Trophoblast cell (in vitro differentiated cells and primary cell): ENCODE data around the gene DLG2.

Source experiments
- DNase-seq, 2 donors: peaks; one replicate each; pipeline ENCODE4 v3.0.0-alpha.2; 2016
- H2AFZ ChIP-seq: 2 replicates; pipeline ENCODE4 v1.6.1; 2013; ENCODE audit warnings: low read length, moderate library complexity, mild to moderate bottlenecking; ENCODE audit not compliant: insufficient read depth, poor library complexity
- H2AK5ac ChIP-seq: 2 replicates; pipeline ENCODE4 v1.6.1; 2013; ENCODE audit warnings: mild to moderate bottlenecking, low read length
- H2BK120ac ChIP-seq: 2 replicates; pipeline ENCODE4 v1.6.1; 2013; ENCODE audit warnings: low read length, mild to moderate bottlenecking, moderate library complexity; ENCODE audit not compliant: insufficient read depth, poor library complexity
- H2BK12ac ChIP-seq: 2 replicates; pipeline ENCODE4 v1.6.1; 2013; ENCODE audit warnings: mild to moderate bottlenecking, low read length, moderate library complexity
- H2BK5ac ChIP-seq: 2 replicates; pipeline ENCODE4 v1.6.1; 2013; ENCODE audit warnings: low read length, low read depth, moderate library complexity, mild to moderate bottlenecking; ENCODE audit not compliant: poor library complexity
- H3K14ac ChIP-seq: 2 replicates; pipeline ENCODE4 v1.6.1; 2013; ENCODE audit warnings: mild to moderate bottlenecking, low read length
- H3K18ac ChIP-seq: 2 replicates; pipeline ENCODE4 v1.6.1; 2013; ENCODE audit warnings: mild to moderate bottlenecking, low read length
- H3K23ac ChIP-seq: 2 replicates; pipeline ENCODE4 v1.6.1; 2013; ENCODE audit warnings: low read length
- H3K27ac ChIP-seq: 2 replicates; pipeline ENCODE4 v1.5.1; 2013; ENCODE audit warnings: low read depth, mild to moderate bottlenecking, inconsistent platforms, low read length, moderate library complexity
- H3K27me3 ChIP-seq: 2 replicates; pipeline ENCODE4 v1.6.1; 2013; ENCODE audit warnings: inconsistent platforms, mild to moderate bottlenecking, low read length, moderate library complexity; ENCODE audit not compliant: insufficient read depth
- H3K36me3 ChIP-seq, 2 experiments: 1 replicate in 1 of 2; 2 replicates in 1 of 2; pipeline ENCODE4 v1.6.1; 2013; ENCODE audit warnings: low read length in 2 of 2, mild to moderate bottlenecking in 2 of 2, moderate library complexity in 1 of 2; ENCODE audit not compliant: insufficient read depth in 2 of 2, control insufficient read depth in 1 of 2
- H3K4ac ChIP-seq: 2 replicates; pipeline ENCODE4 v1.6.1; 2013; ENCODE audit warnings: low read depth, mild to moderate bottlenecking, low read length, moderate library complexity
- H3K4me1 ChIP-seq, 2 experiments: 1 replicate in 1 of 2; 2 replicates in 1 of 2; pipeline ENCODE4 v1.6.1; 2013; ENCODE audit warnings: low read length in 2 of 2, mild to moderate bottlenecking in 2 of 2, moderate library complexity in 1 of 2; ENCODE audit not compliant: insufficient read depth in 2 of 2, control insufficient read depth in 1 of 2
- H3K4me2 ChIP-seq: 2 replicates; pipeline ENCODE4 v1.6.1; 2013; ENCODE audit warnings: inconsistent platforms, mild to moderate bottlenecking, low read length, moderate library complexity
- H3K4me3 ChIP-seq: 2 replicates; pipeline ENCODE4 v1.5.1; 2013; ENCODE audit warnings: mild to moderate bottlenecking, low read depth, low read length, inconsistent platforms
- H3K79me1 ChIP-seq: one replicate; pipeline ENCODE4 v1.6.1; 2013; ENCODE audit warnings: low read length
- H3K79me2 ChIP-seq: 2 replicates; pipeline ENCODE4 v1.6.1; 2013; ENCODE audit warnings: low read length, mild to moderate bottlenecking; ENCODE audit not compliant: control insufficient read depth, insufficient read depth, poor library complexity
- H3K9ac ChIP-seq: 2 replicates; pipeline ENCODE4 v1.6.1; 2013; ENCODE audit warnings: mild to moderate bottlenecking, low read length
- H3K9me3 ChIP-seq: 2 replicates; pipeline ENCODE4 v1.6.1; 2013; ENCODE audit warnings: low read depth, mild to moderate bottlenecking, control low read depth, inconsistent platforms, low read length; ENCODE audit not compliant: insufficient read depth
- H4K12ac ChIP-seq: 2 replicates; pipeline ENCODE4 v1.6.1; 2013; ENCODE audit warnings: low read depth, mild to moderate bottlenecking, low read length, moderate library complexity
- H4K8ac ChIP-seq: 2 replicates; pipeline ENCODE4 v1.6.1; 2013; ENCODE audit warnings: low read depth, mild to moderate bottlenecking, low read length, moderate library complexity
- H4K91ac ChIP-seq: one replicate; pipeline ENCODE4 v1.6.1; 2013; ENCODE audit warnings: low read depth, mild to moderate bottlenecking, low read length, moderate library complexity
- WGBS: extraction: QIAGEN DNeasy Blood & Tissue Kit; methylation state at CpG from one replicate; pipeline ENCODE4 v1.1.7; 2013; ENCODE audit warnings: missing lambda C conversion rate; ENCODE audit not compliant: insufficient read length, insufficient coverage; ENCODE audit errors: extremely low coverage; 5-methylcytosine and 5-hydroxymethylcytosine counted together

Gene DLG2

GRCh38 chr11:84345027-84345426 is 1282.1 kb downstream of the DLG2 start:
- no peaks in the 10 kb centered on the region for H3K79me2 ChIP-seq
- DNase-seq = no peak
- H3K23ac ChIP-seq = no peak overlapping the region
- H3K18ac ChIP-seq = no peak overlapping the region
- no peak overlapping the region for H3K4me3 ChIP-seq
- no peak overlapping the region for H2BK12ac ChIP-seq
- no peak overlapping the region for H4K8ac ChIP-seq
- no peak overlapping the region for H2BK120ac ChIP-seq
- no peak overlapping the region for H3K4me2 ChIP-seq
- no peak overlapping the region for H3K4ac ChIP-seq
- H2BK5ac ChIP-seq = no peak overlapping the region
- no peak overlapping the region for H3K27ac ChIP-seq
- H3K79me1 ChIP-seq = no peaks in the 10 kb centered on the region
- no peaks in the 10 kb centered on the region for H3K4me1 ChIP-seq
- H2AK5ac ChIP-seq = no peak overlapping the region
- no peak overlapping the region for H4K91ac ChIP-seq
- WGBS = no CpG with 5 or more reads among the region's 3 CpGs
- H3K9ac ChIP-seq = no peak overlapping the region
- H3K9me3 ChIP-seq = no peaks in the 10 kb centered on the region
- H3K14ac ChIP-seq = no peak overlapping the region
- H3K27me3 ChIP-seq = no peaks in the 10 kb centered on the region
- H4K12ac ChIP-seq = no peak overlapping the region
- no peaks in the 10 kb centered on the region for H3K36me3 ChIP-seq
- no peak overlapping the region for H2AFZ ChIP-seq

- no peaks in the 10 kb centered on the region for H3K36me3 ChIP-seq
- no peak overlapping the region for H3K4me2 ChIP-seq
- H2AFZ ChIP-seq = no peak overlapping the region
- no peak overlapping the region for H3K4me3 ChIP-seq
- no peak overlapping the region for H3K27ac ChIP-seq
- DNase-seq = no peak
- H3K14ac ChIP-seq = no peak overlapping the region
- H3K9ac ChIP-seq = no peak overlapping the region
- no peaks in the 10 kb centered on the region for H3K27me3 ChIP-seq
- no peak overlapping the region for H4K12ac ChIP-seq
- H3K23ac ChIP-seq = no peak overlapping the region
- no CpG with 5 or more reads among the region's 3 CpGs for WGBS
- no peak overlapping the region for H2AK5ac ChIP-seq
- H2BK12ac ChIP-seq = no peak overlapping the region
- no peaks in the 10 kb centered on the region for H3K4me1 ChIP-seq
- H4K91ac ChIP-seq = no peak overlapping the region
- no peak overlapping the region for H4K8ac ChIP-seq
- no peak overlapping the region for H3K18ac ChIP-seq
- no peak overlapping the region for H3K4ac ChIP-seq
- H3K79me1 ChIP-seq = no peaks in the 10 kb centered on the region
- H2BK5ac ChIP-seq = no peak overlapping the region
- H3K9me3 ChIP-seq = no peaks in the 10 kb centered on the region
- no peak overlapping the region for H2BK120ac ChIP-seq
- no peaks in the 10 kb centered on the region for H3K79me2 ChIP-seq
These were observed 1287.3 kb downstream of the DLG2 start for GRCh38 chr11:84339796-84340195.

- no peak overlapping the region for H2BK5ac ChIP-seq
- no peaks in the 10 kb centered on the region for H3K36me3 ChIP-seq
- no peak overlapping the region for H2AK5ac ChIP-seq
- no peak overlapping the region for H2AFZ ChIP-seq
- no peak overlapping the region for H3K9ac ChIP-seq
- H3K27ac ChIP-seq = no peak overlapping the region
- no peak overlapping the region for H3K23ac ChIP-seq
- no peak overlapping the region for H2BK12ac ChIP-seq
- H3K79me1 ChIP-seq = no peaks in the 10 kb centered on the region
- H4K12ac ChIP-seq = no peak overlapping the region
- no peak overlapping the region for H3K4ac ChIP-seq
- H3K79me2 ChIP-seq = no peaks in the 10 kb centered on the region
- H4K8ac ChIP-seq = no peak overlapping the region
- H3K27me3 ChIP-seq = no peaks in the 10 kb centered on the region
- no peak for DNase-seq
- no peak overlapping the region for H4K91ac ChIP-seq
- WGBS = no CpG with 5 or more reads among the region's 3 CpGs
- H3K18ac ChIP-seq = no peak overlapping the region
- no peak overlapping the region for H3K4me3 ChIP-seq
- no peak overlapping the region for H3K14ac ChIP-seq
- H3K4me2 ChIP-seq = no peak overlapping the region
- H3K9me3 ChIP-seq = no peaks in the 10 kb centered on the region
- no peak overlapping the region for H2BK120ac ChIP-seq
- no peaks in the 10 kb centered on the region for H3K4me1 ChIP-seq
These were observed 1293.9 kb downstream of the DLG2 start for GRCh38 chr11:84333221-84333620.

GRCh38 chr11:84322211-84322610 is 1304.9 kb downstream of the DLG2 start:
- Histone ChIP-seq H3K18ac (no peak overlapping the region), H3K9ac (no peak overlapping the region), H2BK5ac (no peak overlapping the region), H3K79me1 (no peaks in the 10 kb centered on the region), H3K27ac (no peak overlapping the region), H3K23ac (no peak overlapping the region), H3K4ac (no peak overlapping the region), H3K79me2 (no peaks in the 10 kb centered on the region), H2BK120ac (no peak overlapping the region), H3K9me3 (no peaks in the 10 kb centered on the region), H3K4me1 (no peaks in the 10 kb centered on the region), H4K12ac (no peak overlapping the region), H3K36me3 (no peaks in the 10 kb centered on the region), H2BK12ac (no peak overlapping the region), H4K8ac (no peak overlapping the region), H2AFZ (no peak overlapping the region), H4K91ac (no peak overlapping the region), H2AK5ac (no peak overlapping the region), H3K4me3 (no peak overlapping the region), H3K27me3 (no peaks in the 10 kb centered on the region), H3K14ac (no peak overlapping the region), H3K4me2 (no peak overlapping the region)
- DNase-seq = no peak
